VCaP (cell line): ENCODE data around the gene QSER1.
"Not testable (repeated sequence)": the region's sequence is repeated elsewhere in the genome, so short reads cannot be mapped to it uniquely, and the experiment has no call there.

Experiments
- H3K27ac ChIP-seq: fragments of 450-650 bp; 2 replicates; pipeline ENCODE4 v1.5.1; 2017
- CTCF ChIP-seq: fragments of 450-650 bp; conservative IDR thresholded peaks from 2 replicates; pipeline ENCODE4 v1.5.1; 2017; ENCODE audit warnings: mild to moderate bottlenecking, moderate library complexity

The QSER1 gene

GRCh38 chr11:32935462-32936029, 42.9 kb downstream of the QSER1 start:
- H3K27ac ChIP-seq, result no peak overlapping the region
- no peak for TF ChIP-seq CTCF

- not testable (repeated sequence) for H3K27ac ChIP-seq
Observed at GRCh38 chr11:32936178-32936577, 43.6 kb downstream of the QSER1 start.

GRCh38 chr11:32937283-32937682, 44.7 kb downstream of the QSER1 start:
- not testable (repeated sequence) for H3K27ac ChIP-seq

GRCh38 chr11:32939046-32939445, 46.4 kb downstream of the QSER1 start:
- TF ChIP-seq CTCF, result no peak
- H3K27ac ChIP-seq, result no peak overlapping the region

- no peak for TF ChIP-seq CTCF
- H3K27ac ChIP-seq, result no peak overlapping the region
Observed at GRCh38 chr11:32939866-32940265, 47.3 kb downstream of the QSER1 start.

GRCh38 chr11:32940865-32941264, 48.3 kb downstream of the QSER1 start:
- H3K27ac ChIP-seq, result no peak overlapping the region
- no peak for TF ChIP-seq CTCF

- no peak for TF ChIP-seq CTCF
- H3K27ac ChIP-seq, result no peak overlapping the region
Observed at GRCh38 chr11:32947978-32948377, 55.4 kb downstream of the QSER1 start.

GRCh38 chr11:32949739-32950138, 57.1 kb downstream of the QSER1 start:
- no peak for TF ChIP-seq CTCF
- no peak overlapping the region for H3K27ac ChIP-seq

- no peak for TF ChIP-seq CTCF
- H3K27ac ChIP-seq, result no peak overlapping the region
Observed at GRCh38 chr11:32952421-32952820, 59.8 kb downstream of the QSER1 start.
